ENCODE measurements around the gene FSHR.

GRCh38 chr2:48915884-48916283 is 238.4 kb downstream of the FSHR start:
- TF ChIP-seq CTCF (IDR thresholded peaks at IDR 0.05) (no peak), POLR2AphosphoS5 (IDR thresholded peaks at IDR 0.05) (no peak), POLR2A (IDR thresholded peaks at IDR 0.05) (no peak), EP300 (IDR thresholded peaks at IDR 0.05) (no peak)

Data from sigmoid colon (tissue), 4 donors.